GM12872 (cell line): ENCODE data around the gene TAF15.
A peak's percentile ranks its signal among the peaks of the same experiment; 100 is the strongest.

Experiments used
- CTCF ChIP-seq: IDR thresholded peaks from 3 replicates; pipeline ENCODE4 v1.5.1; 2011; ENCODE audit warnings: low read depth, mild to moderate bottlenecking, low read length, moderate library complexity; ENCODE audit not compliant: insufficient read depth

TAF15 gene

GRCh38 chr17:35797370-35797769, 11.9 kb upstream of the TAF15 start:
- TF ChIP-seq CTCF = no peak

GRCh38 chr17:35797918-35798317, 11.4 kb upstream of the TAF15 start:
- no peak for TF ChIP-seq CTCF

DNA sequence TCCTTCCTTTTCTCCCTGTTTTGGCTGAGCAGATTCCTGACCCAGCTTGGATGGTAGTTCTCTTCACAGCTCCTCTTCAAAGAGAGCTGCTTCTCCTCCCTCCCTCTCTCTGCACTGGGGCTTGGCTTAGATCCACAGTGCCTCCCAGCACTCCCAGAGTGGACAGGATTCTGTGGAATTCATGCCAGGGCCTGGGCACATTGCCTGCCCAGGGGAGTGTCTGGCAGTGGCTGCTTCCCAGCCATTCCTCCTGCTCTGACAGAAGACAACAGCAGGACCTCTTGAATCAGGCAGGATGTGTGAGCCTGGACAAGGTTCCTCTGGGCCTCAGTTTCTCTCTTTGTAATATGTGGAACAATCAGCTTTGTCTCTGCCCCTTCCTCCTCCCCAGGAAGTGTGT, 9.3 kb upstream of the TAF15 start:
- TF ChIP-seq CTCF = no peak

- no peak for TF ChIP-seq CTCF
These were observed 7.6 kb upstream of the TAF15 start for GRCh38 chr17:35801583-35802224.

DNA sequence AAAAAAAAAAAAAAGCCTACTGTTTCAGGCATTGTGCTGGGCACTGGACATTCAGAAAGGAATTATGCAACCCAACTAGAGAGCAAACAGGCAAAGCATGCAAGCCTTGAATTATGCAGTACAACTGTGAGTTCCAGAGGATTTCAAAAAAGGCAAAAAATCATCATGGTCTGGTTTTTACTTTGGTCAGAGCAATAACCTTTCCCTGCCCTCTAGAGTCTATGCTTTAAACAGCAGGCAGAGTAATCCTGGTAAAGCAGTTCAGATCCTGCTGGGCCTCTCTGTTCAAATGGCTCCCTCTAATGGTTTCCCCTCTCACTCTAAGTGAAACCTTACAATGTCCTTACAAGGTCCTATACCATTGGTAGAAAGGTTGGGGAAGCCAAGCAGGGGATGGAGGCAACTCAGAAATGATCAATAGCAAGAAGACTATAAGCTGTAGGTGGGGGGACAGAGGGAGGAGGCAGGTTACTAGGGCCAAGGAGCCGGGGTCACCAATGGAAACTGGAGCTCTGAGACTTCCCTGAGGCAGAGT, 4.6 kb upstream of the TAF15 start:
- peak; percentile 86 for TF ChIP-seq CTCF

- TF ChIP-seq CTCF = no peak
These were observed 1.7 kb upstream of the TAF15 start for GRCh38 chr17:35807371-35808144.

DNA sequence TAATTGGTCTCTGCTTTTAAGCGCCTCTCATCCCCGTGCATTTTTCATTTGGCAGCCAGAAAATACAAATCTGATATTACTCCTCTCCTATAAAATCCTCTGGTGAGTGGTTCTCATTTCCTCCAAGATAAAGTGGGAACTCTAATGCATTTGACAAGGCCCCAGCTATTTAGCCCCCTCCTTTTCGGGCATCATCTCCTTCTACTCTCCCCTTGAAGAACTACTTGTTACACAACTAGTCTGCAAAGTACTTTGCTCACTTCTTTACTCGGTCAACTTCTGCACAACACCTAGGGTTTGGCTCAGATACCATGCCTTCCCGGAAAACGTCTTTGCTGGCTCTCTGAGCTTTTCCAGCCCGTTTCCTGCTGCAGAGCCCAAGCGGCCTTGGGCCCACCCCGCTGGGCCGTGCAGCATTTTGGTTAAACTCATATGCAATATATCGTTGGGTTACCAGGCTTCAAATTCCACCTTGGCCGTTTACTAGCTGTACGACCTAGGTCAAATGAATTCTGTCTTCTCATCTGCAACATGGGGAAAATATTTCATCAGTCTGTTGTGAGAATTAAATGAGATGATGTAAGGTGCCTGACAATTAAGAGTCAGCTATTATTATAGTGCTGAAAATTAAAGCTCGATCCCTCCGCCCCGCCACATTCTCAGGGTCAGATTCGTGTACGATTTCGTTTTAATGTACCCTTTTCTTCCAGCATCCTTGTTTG, 883 bp upstream of the TAF15 start:
- TF ChIP-seq CTCF = no peak
